ENCODE measurements around the gene LENG8. TPM values are rescaled to one million over a fixed set of nuclear protein-coding genes. Genes with fewer than 3 reads are reported as not detected.

LENG8 gene
- total and polyA plus RNA-seq, 2 of the 13 experiments (the other 11 are each of a cell fraction or from before 2014, with no cell fraction given) = 14.3 to 41.9 TPM

DNA sequence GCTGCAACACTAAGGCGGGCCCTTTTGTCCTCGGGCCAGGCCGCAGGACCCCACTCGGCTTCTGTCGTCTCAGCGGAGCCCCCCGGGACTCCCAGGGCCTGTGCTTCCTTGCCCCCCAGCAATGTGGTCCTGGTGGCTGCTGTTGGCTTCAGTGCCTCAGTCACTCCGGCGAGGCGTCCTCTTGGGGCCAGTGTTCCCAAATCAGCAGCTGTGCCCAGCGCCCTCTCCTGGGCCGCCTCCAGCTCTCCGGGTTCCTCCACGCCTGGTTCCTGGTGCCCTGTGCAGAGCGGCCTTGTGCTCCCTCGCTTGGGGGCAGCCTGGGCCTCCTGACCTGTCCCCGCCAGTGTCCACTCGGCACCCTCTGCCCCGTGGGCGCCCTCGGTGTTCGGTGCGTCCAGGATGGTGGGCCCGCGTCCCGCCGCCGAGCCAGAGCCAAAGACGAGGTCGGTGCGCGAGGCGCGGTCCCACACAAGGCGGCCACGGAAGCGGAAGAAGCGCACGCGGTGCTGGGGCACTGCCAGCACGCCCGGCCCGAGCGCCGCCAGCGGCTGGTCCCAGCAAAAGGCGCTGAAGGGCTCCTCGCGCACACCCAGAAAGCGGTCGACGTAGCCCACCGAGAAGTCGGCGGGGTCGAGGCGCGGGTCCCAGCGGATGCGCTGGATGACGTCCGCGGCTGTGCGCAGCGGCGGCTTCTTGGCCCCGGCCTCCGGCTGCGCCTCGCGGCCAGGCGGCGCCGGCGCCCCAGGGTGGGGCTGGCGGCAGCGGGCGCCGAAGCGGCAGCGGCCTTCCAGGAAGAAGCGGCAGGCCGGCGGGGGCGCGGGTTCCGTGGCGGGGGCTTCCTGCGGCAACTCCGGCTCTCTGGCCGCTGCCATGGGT is 13.9 kb downstream of the LENG8 start (continued):
- no peak; the same call in 1 of the 2 replicates for TF ChIP-seq NRL (CRISPR knock-in tag; IDR thresholded peaks at IDR 0.05; ENCODE audit: borderline replicate concordance)
- peak; percentile 56 for TF ChIP-seq PHF20 (CRISPR knock-in tag; IDR thresholded peaks at IDR 0.05)
- TF ChIP-seq, protein P1, sequence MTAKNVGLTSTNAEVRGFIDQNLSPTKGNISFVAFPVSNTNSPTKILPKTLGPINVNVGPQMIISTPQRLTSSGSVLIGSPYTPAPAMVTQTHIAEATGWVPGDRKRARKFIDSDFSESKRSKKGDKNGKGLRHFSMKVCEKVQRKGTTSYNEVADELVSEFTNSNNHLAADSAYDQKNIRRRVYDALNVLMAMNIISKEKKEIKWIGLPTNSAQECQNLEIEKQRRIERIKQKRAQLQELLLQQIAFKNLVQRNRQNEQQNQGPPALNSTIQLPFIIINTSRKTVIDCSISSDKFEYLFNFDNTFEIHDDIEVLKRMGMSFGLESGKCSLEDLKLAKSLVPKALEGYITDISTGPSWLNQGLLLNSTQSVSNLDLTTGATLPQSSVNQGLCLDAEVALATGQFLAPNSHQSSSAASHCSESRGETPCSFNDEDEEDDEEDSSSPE (CRISPR knock-in tag; IDR thresholded peaks at IDR 0.05) = 0 out of 2 replicates have a peak, but pooled peaks have one; percentile 43
- no peak for TF ChIP-seq MIER2 (CRISPR knock-in tag; IDR thresholded peaks at IDR 0.05)
- TF ChIP-seq ZNF253 (CRISPR knock-in tag; IDR thresholded peaks at IDR 0.05; ENCODE audit: borderline replicate concordance) = peak; percentile 75; the same call in 1 of the 2 replicates
- TF ChIP-seq, protein P2, sequence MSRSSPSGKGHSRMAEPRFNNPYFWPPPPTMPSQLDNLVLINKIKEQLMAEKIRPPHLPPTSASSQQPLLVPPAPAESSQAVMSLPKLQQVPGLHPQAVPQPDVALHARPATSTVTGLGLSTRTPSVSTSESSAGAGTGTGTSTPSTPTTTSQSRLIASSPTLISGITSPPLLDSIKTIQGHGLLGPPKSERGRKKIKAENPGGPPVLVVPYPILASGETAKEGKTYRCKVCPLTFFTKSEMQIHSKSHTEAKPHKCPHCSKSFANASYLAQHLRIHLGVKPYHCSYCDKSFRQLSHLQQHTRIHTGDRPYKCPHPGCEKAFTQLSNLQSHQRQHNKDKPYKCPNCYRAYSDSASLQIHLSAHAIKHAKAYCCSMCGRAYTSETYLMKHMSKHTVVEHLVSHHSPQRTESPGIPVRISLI (CRISPR knock-in tag; IDR thresholded peaks at IDR 0.05; ENCODE audit: borderline replicate concordance) = peak; percentile 46
- no peak for TF ChIP-seq HNF4G (IDR thresholded peaks at IDR 0.05; ENCODE audit: borderline replicate concordance, low read depth, low read length)
- 0 out of 2 replicates have a peak, but pooled peaks have one; percentile 39 for TF ChIP-seq HNF4G (CRISPR knock-in tag; IDR thresholded peaks at IDR 0.05; ENCODE audit: borderline replicate concordance, low read depth)
- TF ChIP-seq RBM22 (optimal IDR thresholded peaks at IDR 0.05; ENCODE audit: low read length) = peak; percentile 72
- no peak; the same call in none of the 2 replicates for TF ChIP-seq RXRA (CRISPR knock-in tag; IDR thresholded peaks at IDR 0.05)
- peak; percentile 77; the same call in 1 of the 2 replicates for TF ChIP-seq HOXD1 (CRISPR knock-in tag; IDR thresholded peaks at IDR 0.05)
- no peak for TF ChIP-seq ZNF382 (CRISPR knock-in tag; IDR thresholded peaks at IDR 0.05; ENCODE audit: borderline replicate concordance)
- TF ChIP-seq, protein P3, sequence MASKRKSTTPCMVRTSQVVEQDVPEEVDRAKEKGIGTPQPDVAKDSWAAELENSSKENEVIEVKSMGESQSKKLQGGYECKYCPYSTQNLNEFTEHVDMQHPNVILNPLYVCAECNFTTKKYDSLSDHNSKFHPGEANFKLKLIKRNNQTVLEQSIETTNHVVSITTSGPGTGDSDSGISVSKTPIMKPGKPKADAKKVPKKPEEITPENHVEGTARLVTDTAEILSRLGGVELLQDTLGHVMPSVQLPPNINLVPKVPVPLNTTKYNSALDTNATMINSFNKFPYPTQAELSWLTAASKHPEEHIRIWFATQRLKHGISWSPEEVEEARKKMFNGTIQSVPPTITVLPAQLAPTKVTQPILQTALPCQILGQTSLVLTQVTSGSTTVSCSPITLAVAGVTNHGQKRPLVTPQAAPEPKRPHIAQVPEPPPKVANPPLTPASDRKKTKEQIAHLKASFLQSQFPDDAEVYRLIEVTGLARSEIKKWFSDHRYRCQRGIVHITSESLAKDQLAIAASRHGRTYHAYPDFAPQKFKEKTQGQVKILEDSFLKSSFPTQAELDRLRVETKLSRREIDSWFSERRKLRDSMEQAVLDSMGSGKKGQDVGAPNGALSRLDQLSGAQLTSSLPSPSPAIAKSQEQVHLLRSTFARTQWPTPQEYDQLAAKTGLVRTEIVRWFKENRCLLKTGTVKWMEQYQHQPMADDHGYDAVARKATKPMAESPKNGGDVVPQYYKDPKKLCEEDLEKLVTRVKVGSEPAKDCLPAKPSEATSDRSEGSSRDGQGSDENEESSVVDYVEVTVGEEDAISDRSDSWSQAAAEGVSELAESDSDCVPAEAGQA (IDR thresholded peaks at IDR 0.05; ENCODE audit: low read depth) = no peak
- TF ChIP-seq, protein P3 (CRISPR knock-in tag; IDR thresholded peaks at IDR 0.05; ENCODE audit: borderline replicate concordance) = peak; percentile 71; the same call in 1 of the 2 replicates
- 0 out of 2 replicates have a peak, but pooled peaks have one; percentile 9 for TF ChIP-seq POGZ (CRISPR knock-in tag; IDR thresholded peaks at IDR 0.05)
- peak; percentile 61; the same call in 1 of the 2 replicates for TF ChIP-seq ELF3 (CRISPR knock-in tag; IDR thresholded peaks at IDR 0.05)
- TF ChIP-seq ZNF629 (CRISPR knock-in tag; conservative IDR thresholded peaks at IDR 0.05) = peak; percentile 33; the same call in 1 of the 2 replicates
- TF ChIP-seq ZNF878 (CRISPR knock-in tag; IDR thresholded peaks at IDR 0.05) = no peak

All from HepG2 (cell line).